Stimulated activated naive CD4-positive, alpha-beta T cell (primary cell): ENCODE data around the gene ZCCHC3.

Source experiments
- DNase-seq, 6 experiments: peaks; one replicate each; lab custom pipeline; 2025; lab: John Stamatoyannopoulos, UW

Gene ZCCHC3

DNA sequence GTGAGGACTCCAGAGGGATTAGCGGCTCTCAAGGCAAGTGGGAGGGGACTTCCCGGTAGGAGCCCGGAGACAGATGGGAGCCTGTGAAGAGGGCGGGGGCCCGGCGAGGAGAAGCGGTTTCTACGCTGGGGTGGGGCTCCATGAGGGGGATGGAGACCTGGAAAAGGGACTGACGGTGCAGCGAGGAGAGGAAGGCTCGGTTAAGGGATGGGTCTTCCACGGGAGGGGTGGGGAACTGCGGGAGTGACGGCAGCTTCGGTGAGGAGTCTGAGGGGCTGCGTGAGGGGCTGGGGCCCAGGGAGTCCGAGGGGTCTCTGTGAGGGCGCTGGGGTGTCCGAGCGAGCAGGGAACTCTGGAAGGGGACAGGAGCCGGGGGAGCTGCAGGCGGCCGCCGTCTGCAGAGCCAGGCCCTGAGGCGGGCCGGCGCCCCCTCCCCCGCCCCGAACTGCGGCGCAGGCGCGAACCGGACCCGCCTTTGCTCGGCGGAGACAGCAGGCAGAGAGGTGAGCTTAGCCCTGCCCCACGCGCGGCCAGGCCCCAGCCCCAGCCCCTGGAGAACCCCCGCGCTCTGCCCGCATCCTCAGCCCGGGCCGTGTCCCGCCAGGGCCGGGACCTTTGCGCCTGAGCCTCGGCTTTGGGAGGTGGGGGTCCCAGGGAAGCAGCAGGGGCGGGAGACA is 49.4 kb downstream of the ZCCHC3 start, which contains the start of gene NRSN2:
NRSN2 (plus strand) TSS at position 472 of the 677 bp plus-strand sequence. CDS start 2,533 bp downstream, outside the sequence.
- DNase-seq, result peak in 2 of 6 experiments; percentile 5 to 27

- no peak for DNase-seq
Observed at GRCh38 chr20:347317-347639, 49.9 kb downstream of the ZCCHC3 start.

- DNase-seq, result peak in 5 of 6 experiments; percentile 34 to 68 (median 43)
Observed at GRCh38 chr20:347640-348484, 50.5 kb downstream of the ZCCHC3 start.

GRCh38 chr20:348972-349841 is 51.8 kb downstream of the ZCCHC3 start:
- DNase-seq, result no peak
